Right cardiac atrium (tissue), 5 donors: ENCODE results near the gene ZNF609. TPM values are rescaled to one million over a fixed set of nuclear protein-coding genes. Genes with fewer than 3 reads are reported as not detected.

Source experiments
- ATAC-seq, 2 donors: fragments of 200-7000 bp; cut with Tn5 transposase; one replicate each; pipeline versions ENCODE4 v1.8.0 to v1.9.1; 2020; ENCODE audit warnings: moderate library complexity in 2 of 2, mild to moderate bottlenecking in 1 of 2
- DNase-seq, 3 donors: peaks; one replicate each; pipeline ENCODE4 v3.0.0-alpha.2; 2020
- H3K27ac ChIP-seq: one replicate; pipeline ENCODE4 v1.5.1; 2013; ENCODE audit warnings: mild to moderate bottlenecking, low read length, control low read depth, moderate library complexity
- H3K27me3 ChIP-seq: one replicate; pipeline ENCODE4 v1.6.1; 2013; ENCODE audit not compliant: control insufficient read depth, insufficient read depth
- H3K4me1 ChIP-seq: one replicate; pipeline ENCODE4 v1.6.1; 2013; ENCODE audit warnings: low read length; ENCODE audit not compliant: control insufficient read depth, insufficient read depth
- H3K4me3 ChIP-seq: one replicate; pipeline ENCODE4 v1.5.1; 2013; ENCODE audit warnings: low read length, control low read depth
- H3K9me3 ChIP-seq: one replicate; pipeline ENCODE4 v1.6.1; 2013; ENCODE audit warnings: low read length; ENCODE audit not compliant: control insufficient read depth
- WGBS: extraction: QIAGEN DNeasy Blood & Tissue Kit; methylation state at CpG from one replicate; pipeline ENCODE4 v1.1.7; 2013; 5-methylcytosine and 5-hydroxymethylcytosine counted together
- intact Hi-C, 4 donors: fragments of 100-400 bp; cut with DNase I; formaldehyde crosslinking; loops; one replicate each; pipeline versions ENCODE4 v1.11.0 to v1.14.0; 2022 to 2023
- long read RNA-seq, 4 donors: library from polyadenylated mRNA; unstranded; transcript quantifications; one replicate each; pipeline ENCODE4 v2.0.0, GENCODE V29; 2020 to 2021
- polyA plus RNA-seq: library from polyadenylated mRNA; stranded (reverse); fragments of 200-250 nt; gene quantifications from one replicate; pipeline ENCODE4 v1.2.3, GENCODE V29; 2013
- total RNA-seq, 4 donors: library from RNA; stranded (reverse); fragmentation: NEBNext Ultra II Directional; extraction: Animal tissue kit (Norgen Biotek cat#: 25700); gene quantifications; one replicate each; pipeline ENCODE4 v1.2.1, GENCODE V29; 2021
- donor health status: healthy with polysubstance abuse.
- donor health status: DM: no; HTN: yes; CAD: no.
- donor health status: DM: no; HTN: no; CAD: no.
- donor health status: DM: no; HTN: yes; CAD: no; lungs with severe emphysema.
- donor health status: DM: yes; HTN: yes; CAD: no.

Gene ZNF609, protein sequence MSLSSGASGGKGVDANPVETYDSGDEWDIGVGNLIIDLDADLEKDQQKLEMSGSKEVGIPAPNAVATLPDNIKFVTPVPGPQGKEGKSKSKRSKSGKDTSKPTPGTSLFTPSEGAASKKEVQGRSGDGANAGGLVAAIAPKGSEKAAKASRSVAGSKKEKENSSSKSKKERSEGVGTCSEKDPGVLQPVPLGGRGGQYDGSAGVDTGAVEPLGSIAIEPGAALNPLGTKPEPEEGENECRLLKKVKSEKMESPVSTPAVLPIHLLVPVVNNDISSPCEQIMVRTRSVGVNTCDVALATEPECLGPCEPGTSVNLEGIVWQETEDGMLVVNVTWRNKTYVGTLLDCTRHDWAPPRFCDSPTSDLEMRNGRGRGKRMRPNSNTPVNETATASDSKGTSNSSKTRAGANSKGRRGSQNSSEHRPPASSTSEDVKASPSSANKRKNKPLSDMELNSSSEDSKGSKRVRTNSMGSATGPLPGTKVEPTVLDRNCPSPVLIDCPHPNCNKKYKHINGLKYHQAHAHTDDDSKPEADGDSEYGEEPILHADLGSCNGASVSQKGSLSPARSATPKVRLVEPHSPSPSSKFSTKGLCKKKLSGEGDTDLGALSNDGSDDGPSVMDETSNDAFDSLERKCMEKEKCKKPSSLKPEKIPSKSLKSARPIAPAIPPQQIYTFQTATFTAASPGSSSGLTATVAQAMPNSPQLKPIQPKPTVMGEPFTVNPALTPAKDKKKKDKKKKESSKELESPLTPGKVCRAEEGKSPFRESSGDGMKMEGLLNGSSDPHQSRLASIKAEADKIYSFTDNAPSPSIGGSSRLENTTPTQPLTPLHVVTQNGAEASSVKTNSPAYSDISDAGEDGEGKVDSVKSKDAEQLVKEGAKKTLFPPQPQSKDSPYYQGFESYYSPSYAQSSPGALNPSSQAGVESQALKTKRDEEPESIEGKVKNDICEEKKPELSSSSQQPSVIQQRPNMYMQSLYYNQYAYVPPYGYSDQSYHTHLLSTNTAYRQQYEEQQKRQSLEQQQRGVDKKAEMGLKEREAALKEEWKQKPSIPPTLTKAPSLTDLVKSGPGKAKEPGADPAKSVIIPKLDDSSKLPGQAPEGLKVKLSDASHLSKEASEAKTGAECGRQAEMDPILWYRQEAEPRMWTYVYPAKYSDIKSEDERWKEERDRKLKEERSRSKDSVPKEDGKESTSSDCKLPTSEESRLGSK (N-terminal part only)
- 10 to 100 TPM; 21.9 to 23.9 (median 22.8) TPM for total RNA-seq
- 8.4 TPM for polyA plus RNA-seq
- long read RNA-seq, donor 1, partial matches to known transcripts = 7 of 22 reads
- long read RNA-seq, donor 1, other reads (novel, unspliced or antisense) = 14 of 22 reads
- long read RNA-seq, donor 2, partial matches to known transcripts = 0 of 1 reads
- long read RNA-seq, donor 2, other reads (novel, unspliced or antisense) = 1 of 1 reads
- long read RNA-seq, donor 3, partial matches to known transcripts = 5 of 14 reads
- long read RNA-seq, donor 3, other reads (novel, unspliced or antisense) = 9 of 14 reads
- long read RNA-seq, donor 4, partial matches to known transcripts = 0 of 6 reads
- long read RNA-seq, donor 4, other reads (novel, unspliced or antisense) = 6 of 6 reads

DNA sequence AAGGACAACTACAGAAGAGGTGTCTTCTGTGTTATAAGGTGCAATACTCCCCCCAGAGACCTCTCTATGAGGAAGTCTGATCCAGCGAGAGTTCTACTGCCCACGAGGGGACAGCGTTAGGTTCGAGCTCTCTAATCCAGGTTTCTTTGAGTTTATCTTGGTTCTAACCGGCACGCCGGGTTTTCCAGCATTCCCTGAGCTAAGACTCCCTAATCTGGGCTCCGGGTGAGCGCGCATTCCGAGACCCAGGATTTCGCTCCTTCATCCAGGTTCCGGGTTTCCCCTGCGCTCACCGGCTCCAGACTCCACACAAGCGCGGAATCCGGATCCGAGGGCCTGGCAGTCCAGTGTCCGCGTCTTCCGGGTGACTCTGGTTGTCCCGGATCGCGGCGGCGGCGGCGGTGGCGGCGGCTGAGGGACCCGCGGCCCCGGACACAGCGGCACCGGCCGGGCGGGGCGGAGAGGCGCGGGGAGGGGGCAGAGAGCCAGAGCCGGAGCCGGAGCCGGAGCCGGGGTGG is at the start of gene ZNF609:
ZNF609 (plus strand) TSS at position 373 of the 518 bp plus-strand sequence. CDS start 38,842 bp downstream, outside the sequence.
- peak within 1 kb of the TSS; percentile 100 for H3K4me3 ChIP-seq
- intact Hi-C loops = no loop called here
- H3K27me3 ChIP-seq = no peaks in the 10 kb centered on the region
- peak; percentile 84 to 89 for ATAC-seq
- peak; percentile 91 to 98 (median 97) for DNase-seq
- peak within 1 kb of the TSS; percentile 93 for H3K27ac ChIP-seq
- peaks cover 6% of the 10 kb centered on the region for H3K4me1 ChIP-seq
- WGBS = under 1% methylated on average over 45 of the region's 45 CpGs
- no peaks in the 10 kb centered on the region for H3K9me3 ChIP-seq

DNA sequence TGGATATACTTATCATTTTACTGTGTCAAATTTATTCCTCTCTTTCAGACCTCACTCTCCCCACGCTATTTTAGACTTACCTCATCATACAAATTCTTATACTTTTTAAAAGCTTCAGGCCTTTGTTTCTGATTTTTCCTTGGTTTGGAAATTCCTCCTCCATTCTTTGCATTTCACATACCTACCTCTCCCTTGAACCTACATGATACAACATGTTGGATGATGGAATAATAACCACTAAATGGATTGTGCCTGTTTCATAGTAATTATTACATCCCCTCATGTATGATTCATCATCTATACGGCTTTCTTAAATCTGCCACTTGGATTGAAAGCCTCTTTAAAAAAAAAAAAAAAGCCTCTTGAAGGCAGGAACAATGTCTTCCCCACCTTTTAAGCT is 48.2 kb upstream of the ZNF609 start:
- H3K27me3 ChIP-seq = no peaks in the 10 kb centered on the region
- ATAC-seq = no peak
- intact Hi-C loops = no loop called here
- WGBS = 84% methylated on average over 2 of the region's 2 CpGs
- H3K4me1 ChIP-seq = no peaks in the 10 kb centered on the region
- no peak for DNase-seq
- no peak overlapping the region for H3K27ac ChIP-seq
- no peaks in the 10 kb centered on the region for H3K9me3 ChIP-seq
- H3K4me3 ChIP-seq = no peak overlapping the region

- no peak overlapping the region for H3K4me3 ChIP-seq
- no peaks in the 10 kb centered on the region for H3K27me3 ChIP-seq
- WGBS = 91% methylated on average over 2 of the region's 2 CpGs
- no peak for DNase-seq
- no peak for ATAC-seq
- H3K4me1 ChIP-seq = no peaks in the 10 kb centered on the region
- intact Hi-C loops = loop anchor here in 2 of 4 donors (10.0 kb wide), 2 partner anchors 252 to 262 kb away; no protein-coding TSS in a partner anchor
- no peaks in the 10 kb centered on the region for H3K9me3 ChIP-seq
- no peak overlapping the region for H3K27ac ChIP-seq
Observed at GRCh38 chr15:64422697-64423096, 37.7 kb upstream of the ZNF609 start.

- H3K4me3 ChIP-seq = no peak overlapping the region
- no peaks in the 10 kb centered on the region for H3K9me3 ChIP-seq
- intact Hi-C loops = loop anchor here in 2 of 4 donors (10.0 kb wide), 2 partner anchors 251 to 261 kb away; no protein-coding TSS in a partner anchor
- no peaks in the 10 kb centered on the region for H3K4me1 ChIP-seq
- H3K27ac ChIP-seq = no peak overlapping the region
- DNase-seq (no peak), ATAC-seq (no peak)
- 84% methylated on average over 6 of the region's 6 CpGs for WGBS
- no peaks in the 10 kb centered on the region for H3K27me3 ChIP-seq
Observed at GRCh38 chr15:64423970-64424369, 36.4 kb upstream of the ZNF609 start.

DNA sequence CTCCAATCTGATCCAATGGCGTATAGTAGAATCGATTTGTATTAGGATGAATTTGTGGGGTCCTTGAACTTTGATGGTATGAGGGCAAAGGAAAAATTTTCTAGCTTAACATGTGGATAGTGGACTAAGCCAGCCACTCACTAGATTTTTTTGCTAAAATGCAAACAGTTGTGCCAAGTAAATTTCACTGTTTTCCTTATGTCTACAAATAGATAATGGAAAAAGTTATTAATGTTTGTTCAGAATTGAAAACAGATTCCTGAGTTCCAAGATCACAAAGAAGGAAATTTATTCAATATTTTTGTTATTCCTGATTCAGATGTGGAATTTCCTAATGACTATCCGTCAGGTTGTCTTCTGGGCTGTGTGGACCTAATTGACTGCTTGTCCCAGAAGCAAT is 35.2 kb upstream of the ZNF609 start:
- Histone ChIP-seq H3K4me3 (no peak overlapping the region), H3K27me3 (no peaks in the 10 kb centered on the region), H3K27ac (no peak overlapping the region), H3K4me1 (no peaks in the 10 kb centered on the region), H3K9me3 (no peaks in the 10 kb centered on the region)
- intact Hi-C loops = loop anchor here in 2 of 4 donors (10.0 kb wide), 2 partner anchors 250 to 260 kb away; no protein-coding TSS in a partner anchor
- no peak for ATAC-seq
- DNase-seq = no peak
- 89% methylated on average over 3 of the region's 3 CpGs for WGBS

DNA sequence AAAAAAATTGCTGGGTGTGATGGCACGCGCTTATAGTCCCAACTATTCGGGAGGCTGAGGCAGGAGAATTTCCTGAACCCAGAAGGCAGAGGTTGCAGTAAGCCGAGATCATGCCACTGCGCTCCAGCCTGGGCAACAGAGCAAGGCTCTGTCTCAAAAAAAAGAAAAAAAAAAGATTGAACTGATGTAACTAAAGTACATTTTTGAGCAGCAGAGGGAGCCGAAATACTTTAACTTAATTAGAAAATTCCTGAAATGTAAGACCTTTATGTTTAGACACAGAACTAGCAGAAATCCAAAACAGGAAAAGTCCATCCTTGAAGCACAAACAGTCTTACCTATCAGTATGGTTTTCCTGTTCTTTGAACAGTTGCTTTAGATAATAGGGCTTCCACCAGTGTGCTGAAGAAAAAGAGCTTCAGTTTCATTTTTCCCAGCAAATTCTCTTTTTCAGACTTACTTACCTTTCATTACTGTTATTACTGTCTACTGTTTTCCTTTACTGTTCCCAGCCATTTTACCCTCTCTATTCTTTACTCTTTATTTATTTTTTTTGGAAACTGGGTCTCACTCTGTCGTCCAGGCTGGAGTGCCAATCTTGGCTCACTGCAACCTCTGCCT is 33.4 kb upstream of the ZNF609 start:
- ATAC-seq = no peak
- no peak overlapping the region for H3K4me3 ChIP-seq
- intact Hi-C loops = loop anchor here in 2 of 4 donors (10.0 kb wide), 2 partner anchors 248 to 258 kb away; no protein-coding TSS in a partner anchor
- no peak for DNase-seq
- 69% methylated on average over 7 of the region's 7 CpGs for WGBS
- H3K27me3 ChIP-seq = no peaks in the 10 kb centered on the region
- H3K4me1 ChIP-seq = no peaks in the 10 kb centered on the region
- no peak overlapping the region for H3K27ac ChIP-seq
- H3K9me3 ChIP-seq = no peaks in the 10 kb centered on the region

DNA sequence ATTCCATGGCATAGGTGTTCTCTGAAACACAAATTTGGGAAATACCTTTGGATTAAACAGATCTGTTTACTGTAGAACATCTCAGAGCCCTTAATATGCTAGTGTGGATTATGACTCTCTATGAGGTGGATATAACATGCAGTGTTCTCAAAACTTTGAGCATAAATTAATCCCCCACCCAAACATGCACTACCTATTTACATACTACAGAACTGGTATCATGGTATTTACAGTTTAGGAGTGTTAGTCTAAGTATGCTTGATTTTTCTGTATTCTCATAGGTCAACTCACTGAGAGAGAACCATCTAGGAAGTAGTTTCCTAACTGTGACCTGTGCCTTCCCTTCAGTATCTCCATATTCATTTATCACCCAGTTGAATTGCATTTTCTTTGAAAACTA is 30.9 kb upstream of the ZNF609 start:
- H3K4me3 ChIP-seq = no peak overlapping the region
- ATAC-seq = no peak
- intact Hi-C loops = loop anchor here in 2 of 4 donors (10.0 kb wide), 2 partner anchors 245 to 255 kb away; no protein-coding TSS in a partner anchor
- no peaks in the 10 kb centered on the region for H3K4me1 ChIP-seq
- H3K27me3 ChIP-seq = no peaks in the 10 kb centered on the region
- no peak overlapping the region for H3K27ac ChIP-seq
- DNase-seq = no peak
- no peaks in the 10 kb centered on the region for H3K9me3 ChIP-seq

- H3K4me3 ChIP-seq = no peak overlapping the region
- H3K27me3 ChIP-seq = no peaks in the 10 kb centered on the region
- peak overlapping the region; percentile 75 for H3K27ac ChIP-seq
- 17% methylated on average over 3 of the region's 3 CpGs for WGBS
- no peaks in the 10 kb centered on the region for H3K9me3 ChIP-seq
- no peaks in the 10 kb centered on the region for H3K4me1 ChIP-seq
- intact Hi-C loops = loop anchor here in 3 of 4 donors (5.0 to 10.0 kb wide), 3 partner anchors 245 to 255 kb away; no protein-coding TSS in a partner anchor
- ATAC-seq (peak; percentile 68 to 72), DNase-seq (peak in 2 of 3 donors; percentile 33 to 61)
Observed at GRCh38 chr15:64430000-64430735, 30.2 kb upstream of the ZNF609 start.

GRCh38 chr15:64437982-64438381 is 22.4 kb upstream of the ZNF609 start:
- DNase-seq (no peak), ATAC-seq (no peak)
- Histone ChIP-seq H3K4me1 (no peaks in the 10 kb centered on the region), H3K27ac (no peak overlapping the region), H3K4me3 (no peak overlapping the region), H3K27me3 (no peaks in the 10 kb centered on the region), H3K9me3 (no peaks in the 10 kb centered on the region)
- WGBS = 98% methylated on average over 1 of the region's 1 CpG
- intact Hi-C loops = no loop called here
